GM21423 (cell line): ENCODE results near the gene PLD1.
"Not testable (repeated sequence)": the region's sequence is repeated elsewhere in the genome, so short reads cannot be mapped to it uniquely, and the experiment has no call there.

Experiments used
- ATAC-seq: cut with Tn5 transposase; IDR thresholded peaks from one replicate; pipeline ENCODE4 v1.9.1; 2021; ENCODE audit warnings: mild to moderate bottlenecking, moderate library complexity; ENCODE audit not compliant: unreplicated experiment

Gene PLD1

GRCh38 chr3:171821044-171821443 is 10.8 kb upstream of the PLD1 start:
- ATAC-seq = no peak

GRCh38 chr3:171817074-171817800 is 7.0 kb upstream of the PLD1 start:
- ATAC-seq = no peak

GRCh38 chr3:171815973-171816595 is 5.8 kb upstream of the PLD1 start:
- no peak for ATAC-seq

- not testable (repeated sequence) for ATAC-seq
These were observed 4.4 kb upstream of the PLD1 start for GRCh38 chr3:171814662-171815061.

GRCh38 chr3:171813897-171814460 is 3.7 kb upstream of the PLD1 start:
- peak; percentile 34 for ATAC-seq

GRCh38 chr3:171813278-171813896 is 3.1 kb upstream of the PLD1 start:
- no peak for ATAC-seq

GRCh38 chr3:171812811-171813210 is 2.5 kb upstream of the PLD1 start:
- no peak for ATAC-seq

GRCh38 chr3:171811913-171812335 is 1.6 kb upstream of the PLD1 start:
- ATAC-seq = no peak

- no peak for ATAC-seq
These were observed 1.1 kb upstream of the PLD1 start for GRCh38 chr3:171811295-171811912.

- ATAC-seq = no peak
These were observed 479 bp upstream of the PLD1 start for GRCh38 chr3:171810629-171811294.

GRCh38 chr3:171809611-171809860 is 747 bp downstream of the PLD1 start:
- ATAC-seq = peak; percentile 28

- no peak for ATAC-seq
These were observed 2.5 kb downstream of the PLD1 start for GRCh38 chr3:171807806-171808205.

- no peak for ATAC-seq
These were observed 3.1 kb downstream of the PLD1 start for GRCh38 chr3:171807129-171807675.

- ATAC-seq = no peak
These were observed 3.8 kb downstream of the PLD1 start for GRCh38 chr3:171806200-171807128.

GRCh38 chr3:171805687-171806086 is 4.6 kb downstream of the PLD1 start:
- no peak for ATAC-seq

GRCh38 chr3:171804618-171805389 is 5.5 kb downstream of the PLD1 start:
- ATAC-seq = no peak

- ATAC-seq = no peak
These were observed 7.2 kb downstream of the PLD1 start for GRCh38 chr3:171803044-171803443.

GRCh38 chr3:171802590-171802956 is 7.7 kb downstream of the PLD1 start:
- peak; percentile 35 for ATAC-seq
